IPS DF 6.9 (cell line): ENCODE results near the gene PLA2G7.
A peak's percentile ranks its signal among the peaks of the same experiment; 100 is the strongest.
"Not testable (repeated sequence)": the region's sequence is repeated elsewhere in the genome, so short reads cannot be mapped to it uniquely, and the experiment has no call there.

Experiments
- DNase-seq: peaks from one replicate; pipeline ENCODE4 v3.0.0-alpha.2; 2013; ENCODE audit warnings: low read depth, low spot score
- H3K27ac ChIP-seq: one replicate; pipeline ENCODE4 v1.5.1; 2013; ENCODE audit warnings: low read length, control low read depth
- H3K27me3 ChIP-seq: 2 replicates; pipeline ENCODE4 v1.6.1; 2013; ENCODE audit warnings: mild to moderate bottlenecking, low read length; ENCODE audit not compliant: control insufficient read depth, insufficient read depth
- H3K36me3 ChIP-seq: 2 replicates; pipeline ENCODE4 v1.6.1; 2013; ENCODE audit warnings: low read length; ENCODE audit not compliant: control insufficient read depth, insufficient read depth
- H3K4me1 ChIP-seq: 2 replicates; pipeline ENCODE4 v1.6.1; 2013; ENCODE audit warnings: low read length; ENCODE audit not compliant: control insufficient read depth, insufficient read depth
- H3K4me3 ChIP-seq: 2 replicates; pipeline ENCODE4 v1.5.1; 2013; ENCODE audit warnings: mild to moderate bottlenecking, low read length
- H3K9me3 ChIP-seq: 2 replicates; pipeline ENCODE4 v1.6.1; 2013; ENCODE audit warnings: low read length, inconsistent platforms; ENCODE audit not compliant: control insufficient read depth, insufficient read depth
- WGBS: extraction: QIAGEN DNeasy Blood & Tissue Kit; methylation state at CpG from one replicate; pipeline ENCODE4 v1.1.7; 2013; ENCODE audit warnings: mixed read lengths, missing lambda C conversion rate; ENCODE audit not compliant: insufficient read length, insufficient coverage; 5-methylcytosine and 5-hydroxymethylcytosine counted together

PLA2G7 gene

DNA sequence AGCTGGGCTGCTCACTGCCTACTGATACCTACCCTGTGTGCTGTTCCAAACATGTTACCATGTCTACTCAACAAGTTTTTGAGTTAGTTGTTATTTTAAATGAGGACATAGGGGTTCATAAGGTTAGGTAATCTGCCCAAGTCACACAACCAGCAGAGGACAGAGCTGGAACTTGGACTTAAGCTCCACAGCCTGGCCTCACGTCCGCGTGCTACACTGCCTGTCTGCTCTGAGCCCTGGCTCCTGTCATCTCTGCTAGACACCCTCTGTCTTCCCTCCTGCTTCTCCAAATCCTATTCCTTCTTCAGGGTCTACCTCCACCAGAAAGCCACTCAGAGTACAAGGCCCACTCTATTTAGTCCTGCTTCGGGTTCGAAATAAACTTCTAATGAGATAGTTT lies 29.8 kb upstream of the PLA2G7 start:
- H3K36me3 ChIP-seq, result no peaks in the 10 kb centered on the region
- H3K4me1 ChIP-seq, result no peaks in the 10 kb centered on the region
- H3K9me3 ChIP-seq, result no peaks in the 10 kb centered on the region
- no CpG with 5 or more reads among the region's 5 CpGs for WGBS
- no peak for DNase-seq
- H3K27me3 ChIP-seq, result no peaks in the 10 kb centered on the region
- no peak overlapping the region for H3K27ac ChIP-seq
- no peak overlapping the region for H3K4me3 ChIP-seq

DNA sequence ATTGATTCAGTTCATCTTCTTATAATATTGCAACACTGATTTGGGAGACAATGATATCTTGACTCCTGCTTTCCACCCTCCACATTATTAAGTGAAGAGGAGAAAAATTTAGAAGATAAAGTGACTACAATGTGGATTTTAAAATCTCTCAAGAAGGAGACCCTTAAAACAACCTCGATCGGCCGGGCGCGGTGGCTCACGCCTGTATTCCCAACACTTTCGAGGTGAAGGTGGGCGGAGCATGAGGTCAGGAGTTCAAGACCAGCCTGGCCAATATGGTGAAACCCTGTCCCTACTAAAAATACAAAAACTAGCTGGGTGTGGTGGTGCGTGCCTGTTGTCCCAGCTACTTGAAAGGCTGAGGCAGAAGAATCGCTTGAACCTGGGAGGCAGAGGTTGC lies 29.1 kb upstream of the PLA2G7 start:
- H3K4me3 ChIP-seq, H3K9me3 ChIP-seq, DNase-seq, H3K27me3 ChIP-seq, H3K36me3 ChIP-seq, H3K27ac ChIP-seq, H3K4me1 ChIP-seq: not testable (repeated sequence)
- WGBS, result no CpG with 5 or more reads among the region's 10 CpGs

DNA sequence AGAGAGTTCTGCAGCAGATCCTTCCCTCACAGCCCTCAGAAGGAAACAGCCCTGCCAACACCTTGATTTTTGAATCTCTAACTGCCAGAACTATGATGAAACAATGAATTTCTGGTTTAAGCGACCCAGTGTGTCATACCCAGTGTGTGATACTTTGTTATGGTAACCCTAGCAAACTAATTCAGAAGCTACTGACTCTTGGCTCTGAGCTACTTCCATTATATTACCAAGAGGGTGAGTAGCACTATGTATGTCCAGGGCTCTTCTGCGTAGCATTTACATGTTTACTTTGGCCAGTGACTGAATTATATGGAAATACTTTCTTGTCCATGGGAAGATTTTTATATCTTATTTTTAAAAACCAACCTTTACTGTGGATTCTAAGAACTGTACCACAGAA lies 28.3 kb upstream of the PLA2G7 start:
- Histone ChIP-seq H3K4me3 (no peak overlapping the region), H3K4me1 (no peaks in the 10 kb centered on the region), H3K27ac (no peak overlapping the region), H3K36me3 (no peaks in the 10 kb centered on the region), H3K9me3 (no peaks in the 10 kb centered on the region), H3K27me3 (no peaks in the 10 kb centered on the region)
- no peak for DNase-seq
- no CpG with 5 or more reads among the region's 2 CpGs for WGBS

DNA sequence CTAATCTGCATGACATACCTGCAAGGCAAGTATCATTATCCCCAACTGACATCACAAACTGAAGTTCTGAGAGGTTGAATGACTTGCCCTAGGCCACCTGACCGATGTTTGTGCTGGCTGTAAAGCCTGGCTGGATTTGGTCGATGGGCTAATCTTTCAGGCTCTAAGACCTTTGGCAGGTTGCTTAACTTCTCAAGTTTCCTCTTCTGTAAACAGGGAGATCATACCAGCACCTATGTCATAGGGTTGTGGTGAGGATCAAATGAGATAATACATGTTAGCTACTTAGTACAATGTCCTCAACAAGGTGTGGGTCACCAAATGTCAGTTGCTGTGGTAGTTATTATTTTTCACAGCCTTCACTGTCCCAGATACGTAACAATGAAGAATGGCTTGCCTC lies 25.8 kb upstream of the PLA2G7 start:
- DNase-seq, result no peak
- no CpG with 5 or more reads among the region's 3 CpGs for WGBS
- Histone ChIP-seq H3K36me3 (no peaks in the 10 kb centered on the region), H3K4me3 (no peak overlapping the region), H3K27me3 (no peaks in the 10 kb centered on the region), H3K4me1 (peaks cover 5% of the 10 kb centered on the region; the same call in 1 of the 2 replicates), H3K9me3 (no peaks in the 10 kb centered on the region), H3K27ac (no peak overlapping the region)

DNA sequence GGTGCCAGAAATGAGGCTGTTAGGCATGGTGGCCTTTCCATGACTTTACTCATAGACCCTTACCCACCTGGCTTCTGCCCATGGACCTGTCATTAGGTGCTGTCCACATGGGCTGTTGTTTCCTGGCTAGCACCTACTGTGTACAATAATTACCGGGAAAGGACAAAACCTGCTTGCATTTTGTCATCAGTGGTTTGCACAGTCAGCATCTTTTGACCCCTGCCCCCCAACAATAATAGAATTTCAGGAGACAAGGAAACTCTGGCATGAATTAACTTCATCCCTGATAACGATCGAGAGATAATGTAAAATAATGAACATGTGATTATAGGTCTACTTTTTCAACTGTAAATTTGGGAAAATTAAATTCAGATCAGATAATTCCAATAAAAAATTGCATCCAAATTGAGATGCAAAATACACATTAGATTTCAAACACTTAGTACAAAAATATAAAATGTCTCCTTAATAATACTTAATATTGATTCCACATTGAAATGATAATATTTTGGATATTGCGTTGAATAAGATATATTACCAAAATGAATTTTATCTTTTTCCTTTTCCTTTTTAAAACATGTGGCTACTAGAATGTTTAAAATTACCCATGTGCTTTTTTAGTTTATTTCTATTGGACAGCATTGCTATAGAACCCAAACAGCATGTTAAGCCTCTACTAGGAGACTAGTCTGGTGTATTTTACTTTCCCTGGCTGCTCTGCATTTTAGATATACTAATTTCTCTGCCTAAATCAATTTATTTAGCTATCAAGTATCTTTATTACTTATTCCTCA lies 24.0 kb upstream of the PLA2G7 start:
- Histone ChIP-seq H3K27me3 (no peaks in the 10 kb centered on the region), H3K36me3 (no peaks in the 10 kb centered on the region), H3K9me3 (no peaks in the 10 kb centered on the region), H3K4me1 (peaks cover 5% of the 10 kb centered on the region; the same call in 1 of the 2 replicates), H3K27ac (no peak overlapping the region), H3K4me3 (no peak overlapping the region)
- no CpG with 5 or more reads among the region's 4 CpGs for WGBS
- no peak for DNase-seq

DNA sequence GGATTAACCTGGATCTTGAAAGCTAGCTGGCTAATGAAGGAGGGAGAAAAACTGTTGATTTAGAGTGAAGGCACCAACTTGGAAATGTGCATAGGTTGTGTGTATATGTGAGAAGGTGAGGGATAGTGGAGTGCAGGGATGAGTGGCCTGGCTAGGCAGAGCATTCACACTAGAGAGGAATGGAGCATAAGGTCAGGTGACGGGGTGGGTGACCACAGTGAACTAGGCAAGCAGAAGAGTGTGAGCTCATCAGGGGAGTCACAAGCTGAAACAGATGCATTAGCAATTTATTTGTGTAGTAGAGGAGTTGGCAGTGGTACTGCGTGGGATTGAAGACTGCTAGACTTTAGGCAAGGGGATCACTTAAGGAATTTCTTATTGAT lies 22.0 kb upstream of the PLA2G7 start:
- peaks cover 5% of the 10 kb centered on the region; the same call in 1 of the 2 replicates for H3K4me1 ChIP-seq
- H3K9me3 ChIP-seq, result no peaks in the 10 kb centered on the region
- no peaks in the 10 kb centered on the region for H3K27me3 ChIP-seq
- DNase-seq, result no peak
- no peaks in the 10 kb centered on the region for H3K36me3 ChIP-seq
- H3K27ac ChIP-seq, result no peak overlapping the region
- no peak overlapping the region for H3K4me3 ChIP-seq
- no CpG with 5 or more reads among the region's 2 CpGs for WGBS

DNA sequence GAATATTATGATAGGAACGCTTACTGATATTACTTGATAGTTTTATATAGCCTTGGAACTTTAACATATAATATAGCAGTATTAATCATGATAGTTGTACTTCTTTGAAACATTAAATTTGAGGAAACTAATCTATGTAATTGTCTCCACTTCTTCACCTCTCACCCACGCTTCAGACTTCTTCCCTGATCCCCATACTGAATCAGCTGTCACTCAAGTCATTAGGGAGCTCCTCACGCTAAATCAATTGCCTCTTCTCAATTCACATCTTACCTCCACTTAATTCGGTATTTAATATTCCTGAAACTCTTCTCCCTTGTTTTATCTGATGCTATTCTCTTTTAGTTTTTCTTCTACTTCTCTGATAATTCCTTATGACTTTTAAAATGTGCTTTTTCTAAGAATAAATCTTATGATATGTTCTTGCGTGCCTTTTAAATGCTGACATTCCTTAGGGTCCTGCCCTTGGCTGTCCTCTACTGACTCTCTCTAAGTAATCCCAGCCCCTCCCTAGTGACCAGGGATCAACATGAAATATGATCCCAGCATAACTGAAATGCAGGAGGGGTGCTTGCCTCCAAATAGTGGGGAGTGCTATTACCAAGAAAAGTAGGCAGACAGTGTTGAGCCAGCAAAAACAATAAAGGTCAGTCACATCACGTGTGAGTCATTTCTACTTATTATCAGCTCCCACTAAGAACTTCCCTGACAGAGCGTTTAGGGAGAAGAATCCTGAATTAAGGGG lies 21.5 kb upstream of the PLA2G7 start:
- 100% methylated on average over 1 of the region's 7 CpGs for WGBS

DNA sequence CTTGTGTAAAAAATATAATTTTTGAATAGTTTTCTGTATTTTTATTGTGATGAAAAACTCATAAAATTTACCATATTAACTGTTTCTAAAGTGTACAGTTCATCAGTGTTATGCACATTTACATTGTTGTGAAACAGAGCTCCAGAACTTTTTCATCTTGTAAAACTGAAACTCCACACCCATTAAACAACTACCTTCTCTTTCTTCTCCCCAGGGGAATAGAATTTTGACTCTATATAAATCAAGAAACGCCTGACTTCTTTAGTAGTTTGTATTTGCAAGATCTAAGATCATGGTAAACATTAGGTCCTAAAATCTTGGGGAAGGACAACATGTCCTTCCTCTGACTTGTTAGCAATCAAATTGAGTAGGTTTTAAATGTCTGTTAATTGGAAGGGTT lies 20.7 kb upstream of the PLA2G7 start:
- H3K36me3 ChIP-seq, result no peaks in the 10 kb centered on the region
- H3K4me3 ChIP-seq, result no peak overlapping the region
- H3K27me3 ChIP-seq, result no peaks in the 10 kb centered on the region
- H3K9me3 ChIP-seq, result no peaks in the 10 kb centered on the region
- DNase-seq, result no peak
- WGBS, result no CpG with 5 or more reads among the region's 1 CpG
- H3K4me1 ChIP-seq, result peaks cover 5% of the 10 kb centered on the region; the same call in 1 of the 2 replicates
- H3K27ac ChIP-seq, result no peak overlapping the region

More for the DNA sequence above, 21.5 kb upstream of the PLA2G7 start:
- Histone ChIP-seq H3K4me1 (peaks cover 5% of the 10 kb centered on the region; the same call in 1 of the 2 replicates), H3K27me3 (no peaks in the 10 kb centered on the region), H3K9me3 (no peaks in the 10 kb centered on the region), H3K27ac (no peak overlapping the region), H3K36me3 (no peaks in the 10 kb centered on the region), H3K4me3 (no peak overlapping the region)
- DNase-seq, result no peak

DNA sequence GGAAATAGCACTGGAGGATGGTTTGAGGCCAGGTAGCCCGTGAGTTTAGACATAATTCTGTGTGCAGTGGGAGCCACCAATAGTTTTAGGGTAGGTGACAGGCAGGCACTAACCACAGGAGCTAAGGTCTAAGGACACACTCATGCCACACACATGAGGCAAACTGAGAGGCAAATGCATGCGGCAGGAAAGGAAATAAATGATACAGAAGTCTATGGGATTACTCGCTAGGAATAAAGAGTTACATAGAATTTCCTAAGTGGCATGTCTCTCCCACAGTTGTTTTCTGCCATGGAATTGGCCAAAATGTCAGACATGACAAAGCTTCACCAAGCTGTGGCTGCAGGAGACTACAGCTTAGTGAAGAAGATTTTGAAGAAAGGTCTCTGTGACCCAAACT lies 16.5 kb upstream of the PLA2G7 start:
- no peak overlapping the region for H3K4me3 ChIP-seq
- H3K36me3 ChIP-seq, result no peaks in the 10 kb centered on the region
- DNase-seq, result no peak
- no peaks in the 10 kb centered on the region for H3K27me3 ChIP-seq
- no peak overlapping the region for H3K27ac ChIP-seq
- H3K4me1 ChIP-seq, result peaks cover under 1% of the 10 kb centered on the region; the same call in 1 of the 2 replicates
- no CpG with 5 or more reads among the region's 3 CpGs for WGBS
- H3K9me3 ChIP-seq, result no peaks in the 10 kb centered on the region

DNA sequence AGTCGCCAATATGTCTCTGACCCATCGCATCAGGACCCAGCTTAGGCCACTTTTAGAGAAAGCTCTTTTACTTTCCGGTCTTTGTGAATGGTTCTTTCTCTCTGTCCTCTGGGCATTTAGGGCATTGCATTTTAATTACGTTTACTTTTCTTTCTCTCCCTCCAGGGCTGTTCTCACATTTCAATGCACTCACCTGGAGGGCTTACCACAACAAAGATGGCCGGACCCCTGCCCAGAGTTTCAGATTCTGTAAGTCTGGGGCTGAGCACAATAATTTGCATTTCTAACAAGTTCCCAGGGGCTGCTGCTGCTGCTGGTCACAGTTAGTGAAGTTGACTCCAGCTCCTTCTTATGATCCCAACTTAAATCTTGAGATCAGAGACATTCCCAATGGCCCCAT lies 14.6 kb upstream of the PLA2G7 start:
- Histone ChIP-seq H3K27me3 (no peaks in the 10 kb centered on the region), H3K4me1 (peaks cover 1% of the 10 kb centered on the region; the same call in 1 of the 2 replicates), H3K36me3 (no peaks in the 10 kb centered on the region), H3K4me3 (no peak overlapping the region), H3K9me3 (no peaks in the 10 kb centered on the region), H3K27ac (no peak overlapping the region)
- DNase-seq, result peak; percentile 52
- WGBS, result no CpG with 5 or more reads among the region's 5 CpGs
